GM18870 (cell line): ENCODE measurements around the gene FGG.

Source experiments
- ATAC-seq: cut with Tn5 transposase; IDR thresholded peaks from one replicate; pipeline ENCODE4 v1.9.1; 2021; ENCODE audit warnings: moderate library complexity; ENCODE audit not compliant: unreplicated experiment

Gene FGG

DNA sequence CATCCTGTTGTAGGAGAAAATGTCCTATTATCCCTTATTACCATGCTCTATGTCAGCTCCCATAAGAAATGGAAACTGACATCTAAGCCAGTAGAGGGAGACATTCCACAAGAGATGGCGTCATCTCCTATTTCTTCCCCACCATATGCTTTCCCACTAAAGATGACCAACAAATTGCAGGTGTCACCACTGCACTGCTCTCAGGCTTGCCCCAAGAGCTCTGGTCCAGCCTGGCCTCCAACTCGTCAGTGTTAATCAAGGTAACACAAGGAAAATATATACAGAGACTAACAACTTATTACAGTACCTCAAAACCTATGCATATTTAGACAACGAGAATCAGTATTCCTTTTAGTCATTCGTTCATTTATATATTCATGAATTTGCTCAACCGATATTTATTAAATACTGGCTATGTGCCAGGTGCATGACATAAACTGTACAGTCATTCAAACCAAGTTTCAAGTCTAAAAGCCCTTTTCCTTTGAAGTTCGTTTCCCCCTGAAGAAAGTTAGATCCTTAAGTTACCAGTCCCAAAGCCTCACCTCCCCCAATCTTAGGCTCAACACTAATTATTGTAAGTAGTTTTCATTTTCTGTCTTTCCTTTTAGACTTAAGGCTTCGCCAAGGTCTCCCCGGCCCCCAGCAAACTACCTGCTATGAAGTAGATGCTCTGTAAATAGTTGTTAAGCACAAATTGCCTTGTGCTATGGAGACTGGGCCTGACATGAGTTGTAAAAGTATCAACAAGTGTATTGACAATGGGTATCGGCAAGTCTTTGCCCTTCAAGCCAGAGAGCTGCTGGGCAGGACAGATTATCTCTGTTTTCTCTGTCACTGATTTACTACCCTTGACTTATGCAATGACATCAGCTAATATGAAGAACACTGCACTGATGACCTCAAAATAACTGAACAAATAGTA lies 52.7 kb downstream of the FGG start:
- peak; percentile 81 for ATAC-seq

DNA sequence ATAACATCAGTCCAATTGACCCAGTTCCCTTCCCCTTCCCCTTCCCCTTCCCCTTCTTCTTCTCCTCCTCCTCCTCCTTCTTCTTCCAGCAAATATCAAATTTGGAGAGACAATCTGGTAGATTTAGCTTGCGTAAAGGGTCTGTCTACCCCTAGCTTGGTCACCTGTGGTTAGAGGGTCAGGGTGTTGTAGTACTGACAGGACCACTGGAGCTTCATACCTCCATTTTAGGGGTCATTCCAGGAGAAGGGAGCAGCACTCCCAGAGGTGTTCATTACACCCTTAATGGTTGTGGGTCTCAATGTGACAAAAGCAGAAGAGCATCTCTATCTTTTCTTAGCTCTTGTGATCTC lies 53.3 kb downstream of the FGG start:
- peak; percentile 13 for ATAC-seq
